ENCODE data around the gene CSMD2.

Gene CSMD2

GRCh38 chr1:33902486-33903209 is 262.4 kb downstream of the CSMD2 start:
- no peak overlapping the region for H3K4me2 ChIP-seq (ENCODE audit: low read depth, low read length)
- no peaks in the 10 kb centered on the region for H3F3A ChIP-seq (ENCODE audit: insufficient read depth, low read length)
- H3K9ac ChIP-seq (ENCODE audit: low read length): no peak overlapping the region
- H4K20me1 ChIP-seq (ENCODE audit: insufficient read depth, low read length): no peaks in the 10 kb centered on the region
- TF ChIP-seq CTCF (IDR thresholded peaks at IDR 0.05; ENCODE audit: low read length): no peak
- TF ChIP-seq EZH2phosphoT487 (IDR thresholded peaks at IDR 0.05; ENCODE audit: low read length): no peak
- TF ChIP-seq EZH2 (optimal IDR thresholded peaks at IDR 0.05; ENCODE audit: low read depth, low read length): no peak
- no peak overlapping the region for H3K27ac ChIP-seq (ENCODE audit: low read length)
- no peaks in the 10 kb centered on the region for H3K79me2 ChIP-seq (ENCODE audit: low read length)
- no peaks in the 10 kb centered on the region for H3K4me1 ChIP-seq (ENCODE audit: low read length)
- no peaks in the 10 kb centered on the region for H3K9me3 ChIP-seq (replicated peaks; ENCODE audit: insufficient read depth, low read length)
- H2AFZ ChIP-seq (ENCODE audit: low read length): no peak overlapping the region
- H3K36me3 ChIP-seq (replicated peaks; ENCODE audit: insufficient read depth, low read length): no peaks in the 10 kb centered on the region
- peak; percentile 27 for DNase-seq
- no peak overlapping the region for H3K4me3 ChIP-seq (ENCODE audit: low read length)
- peaks cover 24% of the 10 kb centered on the region for H3K27me3 ChIP-seq (replicated peaks; ENCODE audit: insufficient read depth, low read length)
- no peaks in the 10 kb centered on the region for H3K9me2 ChIP-seq (replicated peaks; ENCODE audit: insufficient read depth, low read length)

- Histone ChIP-seq H3K79me2 (ENCODE audit: low read length) (no peaks in the 10 kb centered on the region), H3K4me2 (ENCODE audit: low read depth, low read length) (no peak overlapping the region), H3K9me2 (replicated peaks; ENCODE audit: insufficient read depth, low read length) (no peaks in the 10 kb centered on the region), H4K20me1 (ENCODE audit: insufficient read depth, low read length) (no peaks in the 10 kb centered on the region), H3K9ac (ENCODE audit: low read length) (no peak overlapping the region), H3F3A (ENCODE audit: insufficient read depth, low read length) (no peaks in the 10 kb centered on the region), H3K4me1 (ENCODE audit: low read length) (no peaks in the 10 kb centered on the region), H3K27me3 (replicated peaks; ENCODE audit: insufficient read depth, low read length) (peaks cover 22% of the 10 kb centered on the region), H2AFZ (ENCODE audit: low read length) (no peak overlapping the region), H3K36me3 (replicated peaks; ENCODE audit: insufficient read depth, low read length) (no peaks in the 10 kb centered on the region), H3K9me3 (replicated peaks; ENCODE audit: insufficient read depth, low read length) (no peaks in the 10 kb centered on the region), H3K27ac (ENCODE audit: low read length) (no peak overlapping the region), H3K4me3 (ENCODE audit: low read length) (no peak overlapping the region)
- no peak for DNase-seq
- TF ChIP-seq CTCF (IDR thresholded peaks at IDR 0.05; ENCODE audit: low read length) (no peak), EZH2phosphoT487 (IDR thresholded peaks at IDR 0.05; ENCODE audit: low read length) (no peak), EZH2 (optimal IDR thresholded peaks at IDR 0.05; ENCODE audit: low read depth, low read length) (no peak)
These were observed 265.3 kb downstream of the CSMD2 start for GRCh38 chr1:33899746-33900145.

GRCh38 chr1:33898881-33899280 is 266.1 kb downstream of the CSMD2 start:
- Histone ChIP-seq H3F3A (ENCODE audit: insufficient read depth, low read length) (no peaks in the 10 kb centered on the region), H3K9me3 (replicated peaks; ENCODE audit: insufficient read depth, low read length) (no peaks in the 10 kb centered on the region), H4K20me1 (ENCODE audit: insufficient read depth, low read length) (no peaks in the 10 kb centered on the region), H3K36me3 (replicated peaks; ENCODE audit: insufficient read depth, low read length) (no peaks in the 10 kb centered on the region), H3K4me3 (ENCODE audit: low read length) (no peak overlapping the region), H3K27ac (ENCODE audit: low read length) (no peak overlapping the region), H2AFZ (ENCODE audit: low read length) (no peak overlapping the region), H3K9me2 (replicated peaks; ENCODE audit: insufficient read depth, low read length) (no peaks in the 10 kb centered on the region), H3K9ac (ENCODE audit: low read length) (no peak overlapping the region), H3K4me1 (ENCODE audit: low read length) (no peaks in the 10 kb centered on the region), H3K27me3 (replicated peaks; ENCODE audit: insufficient read depth, low read length) (peaks cover 21% of the 10 kb centered on the region), H3K4me2 (ENCODE audit: low read depth, low read length) (no peak overlapping the region), H3K79me2 (ENCODE audit: low read length) (no peaks in the 10 kb centered on the region)
- no peak for DNase-seq
- TF ChIP-seq EZH2 (optimal IDR thresholded peaks at IDR 0.05; ENCODE audit: low read depth, low read length): no peak
- TF ChIP-seq CTCF (IDR thresholded peaks at IDR 0.05; ENCODE audit: low read length): no peak
- TF ChIP-seq EZH2phosphoT487 (IDR thresholded peaks at IDR 0.05; ENCODE audit: low read length): no peak

Measured in MM.1S (cell line).